IMR-90 (cell line): Measurements from ENCODE around the gene GABRG2. TPM values are rescaled to one million over a fixed set of nuclear protein-coding genes. Genes with fewer than 3 reads are reported as not detected.

ENCODE experiments used
- ATAC-seq: fragments of 200-7000 bp; cut with Tn5 transposase; 2 replicates; pipeline ENCODE4 v1.9.1; 2020; ENCODE audit warnings: low read depth, mild to moderate bottlenecking, moderate library complexity
- BruUV-seq: library from RNA; stranded (reverse); fragments of 400-500 nt; replicated peaks from 2 replicates; lab custom pipeline; 2021; lab: Mats Ljungman, UMichigan
- CTCF ChIA-PET: fragments of 300-600 bp; formaldehyde crosslinking; extraction: SDS; loops from one replicate; lab custom pipeline; 2021; ENCODE audit warnings: antibody characterized with exemption; lab: Yijun Ruan, JAX
- POLR2A ChIA-PET: fragments of 300-600 bp; sonication (Branson Sonifier 250); formaldehyde crosslinking; loops from one replicate; lab custom pipeline; 2022; ENCODE audit warnings: antibody characterized with exemption; ENCODE audit not compliant: unreplicated experiment; lab: Charles Lee
- DNase-seq: peaks from one replicate; pipeline ENCODE4 v3.0.0; 2013
- H2AFZ ChIP-seq: replicated peaks from 2 replicates; pipeline ENCODE3; 2013; ENCODE audit warnings: low read length, mild to moderate bottlenecking; ENCODE audit not compliant: poor library complexity
- H2AK5ac ChIP-seq: 2 replicates; pipeline ENCODE4 v1.6.1; 2013; ENCODE audit warnings: low read depth, low read length, inconsistent platforms
- H2AK9ac ChIP-seq: replicated peaks from 2 replicates; pipeline ENCODE3; 2013; ENCODE audit warnings: mild to moderate bottlenecking, low read depth, low read length, moderate library complexity; ENCODE audit not compliant: poor library complexity
- H2BK120ac ChIP-seq: 2 replicates; pipeline ENCODE4 v1.6.1; 2013; ENCODE audit warnings: low read depth, low read length, inconsistent platforms
- H2BK15ac ChIP-seq: 3 replicates; pipeline ENCODE4 v1.6.1; 2013; ENCODE audit warnings: low read depth, low read length, inconsistent platforms
- H2BK20ac ChIP-seq: 2 replicates; pipeline ENCODE4 v1.6.1; 2013; ENCODE audit warnings: low read depth, mild to moderate bottlenecking, inconsistent platforms, low read length, moderate library complexity
- H2BK5ac ChIP-seq: 2 replicates; pipeline ENCODE4 v1.6.1; 2013; ENCODE audit warnings: mild to moderate bottlenecking, low read depth, low read length, inconsistent platforms; ENCODE audit not compliant: poor library complexity, severe bottlenecking
- H3K14ac ChIP-seq: replicated peaks from 2 replicates; pipeline ENCODE4 v1.6.1; 2013; ENCODE audit warnings: low read depth, low read length, inconsistent platforms
- H3K18ac ChIP-seq: 2 replicates; pipeline ENCODE4 v1.6.1; 2013; ENCODE audit warnings: low read depth, low read length, control low read depth
- H3K23ac ChIP-seq: 2 replicates; pipeline ENCODE4 v1.6.1; 2013; ENCODE audit warnings: low read depth, low read length, inconsistent platforms
- H3K27ac ChIP-seq: 2 replicates; pipeline ENCODE4 v1.5.1; 2013; ENCODE audit warnings: mild to moderate bottlenecking, control low read depth, low read length; ENCODE audit not compliant: insufficient read depth
- H3K27me3 ChIP-seq: 2 replicates; pipeline ENCODE4 v1.6.1; 2013; ENCODE audit warnings: low read length; ENCODE audit not compliant: control insufficient read depth, insufficient read depth
- H3K36me3 ChIP-seq: 2 replicates; pipeline ENCODE4 v1.6.1; 2013; ENCODE audit warnings: low read length, mixed read lengths; ENCODE audit not compliant: control insufficient read depth, insufficient read depth
- H3K4ac ChIP-seq: 2 replicates; pipeline ENCODE4 v1.6.1; 2013; ENCODE audit warnings: low read depth, low read length, inconsistent platforms
- H3K4me1 ChIP-seq: 2 replicates; pipeline ENCODE4 v1.6.1; 2013; ENCODE audit warnings: low read length, mixed read lengths; ENCODE audit not compliant: control insufficient read depth, insufficient read depth
- H3K4me2 ChIP-seq: 2 replicates; pipeline ENCODE4 v1.6.1; 2013; ENCODE audit warnings: low read depth, mild to moderate bottlenecking, control low read depth, low read length, moderate library complexity
- H3K4me3 ChIP-seq: 2 replicates; pipeline ENCODE4 v1.5.1; 2013; ENCODE audit warnings: low read depth, mild to moderate bottlenecking, control low read depth, low read length, moderate library complexity; ENCODE audit not compliant: insufficient read depth
- H3K56ac ChIP-seq: 2 replicates; pipeline ENCODE4 v1.6.1; 2013; ENCODE audit warnings: low read length, inconsistent platforms; ENCODE audit not compliant: insufficient read depth; ENCODE audit errors: extremely low read depth
- H3K79me1 ChIP-seq, 2 experiments: 2 replicates each; pipeline ENCODE4 v1.6.1; 2013; ENCODE audit warnings: low read length in 2 of 2, inconsistent platforms in 1 of 2, low read depth in 1 of 2
- H3K9ac ChIP-seq: 2 replicates; pipeline ENCODE4 v1.6.1; 2013; ENCODE audit warnings: low read depth, low read length, control low read depth
- H3K9me1 ChIP-seq: 2 replicates; pipeline ENCODE4 v1.6.1; 2013; ENCODE audit warnings: low read length, inconsistent platforms; ENCODE audit not compliant: insufficient read depth
- H3K9me3 ChIP-seq: 2 replicates; pipeline ENCODE4 v1.6.1; 2013; ENCODE audit warnings: low read length; ENCODE audit not compliant: control insufficient read depth, insufficient read depth
- H4K20me1 ChIP-seq: 2 replicates; pipeline ENCODE4 v1.6.1; 2013; ENCODE audit warnings: low read length, inconsistent platforms; ENCODE audit not compliant: insufficient read depth
- H4K5ac ChIP-seq: 2 replicates; pipeline ENCODE4 v1.6.1; 2013; ENCODE audit warnings: mild to moderate bottlenecking, low read depth, low read length, control low read depth
- H4K8ac ChIP-seq, 2 experiments: 2 replicates each; pipeline ENCODE4 v1.6.1; 2013; ENCODE audit warnings: low read depth in 2 of 2, low read length in 2 of 2, control low read depth in 1 of 2, inconsistent platforms in 1 of 2
- H4K91ac ChIP-seq: 2 replicates; pipeline ENCODE4 v1.6.1; 2013; ENCODE audit warnings: low read depth, low read length, inconsistent platforms; ENCODE audit not compliant: insufficient read depth
- ELK1 ChIP-seq: fragments of 150-350 bp; IDR thresholded peaks from 2 replicates; pipeline ENCODE4 v1.6.1; 2016; ENCODE audit warnings: low read depth, mild to moderate bottlenecking, low read length, moderate library complexity, borderline replicate concordance
- RAD21 ChIP-seq: IDR thresholded peaks from 2 replicates; pipeline ENCODE4 v1.6.1; 2012; ENCODE audit warnings: low read length, improper control_type of control experiment
- WGBS, 2 experiments: methylation state at CpG; one replicate each; pipeline versions ENCODE4 v1.1.5 to v1.1.7; 2013; ENCODE audit warnings: missing lambda C conversion rate in 2 of 2; ENCODE audit not compliant: insufficient read length in 1 of 2; ENCODE audit errors: extremely low coverage in 2 of 2; 5-methylcytosine and 5-hydroxymethylcytosine counted together
- dilution Hi-C: fragments of 300-500 bp; cut with HindIII; formaldehyde crosslinking; loops from one replicate; pipeline ENCODE4 v1.14.3; 2018; ENCODE audit warnings: low sequenced_read_pairs; ENCODE audit not compliant: unreplicated experiment
- in situ Hi-C: fragments of 300-500 bp; cut with MboI; formaldehyde crosslinking; loops from 3 replicates; pipeline ENCODE4 v1.14.3; 2019; ENCODE audit warnings: low sequenced_read_pairs, inconsistent platforms, mixed read lengths
- intact Hi-C: fragments of 100-400 bp; cut with micrococcal nuclease; formaldehyde crosslinking; loops from 2 replicates; pipeline ENCODE4 v1.10.0; 2022
- polyA plus RNA-seq, 3 experiments: library from polyadenylated mRNA; depleted of rRNA; stranded (reverse); fragments of >200 nt; gene quantifications; 2 replicates each; pipeline ENCODE4 v1.2.3, GENCODE V29; 2012; ENCODE audit warnings: low replicate concordance in 1 of 3
- total RNA-seq: library from RNA; depleted of rRNA; stranded (reverse); fragments of >200 nt; gene quantifications from 2 replicates; pipeline ENCODE4 v1.2.3, GENCODE V29; 2012

Gene GABRG2
- total and polyA plus RNA-seq, 2 of the 4 experiments (the other 2 are of a cell fraction) = not detected

GRCh38 chr5:162047279-162047678, 20.3 kb upstream of the GABRG2 start:
- H2BK20ac ChIP-seq = no peak overlapping the region
- dilution Hi-C loops = no loop called here
- no peaks in the 10 kb centered on the region for H3K4me1 ChIP-seq
- H3K4me3 ChIP-seq = no peak overlapping the region
- no peak overlapping the region for H4K5ac ChIP-seq
- H3K23ac ChIP-seq = no peak overlapping the region
- no peak overlapping the region for H3K56ac ChIP-seq
- no peak overlapping the region for H2BK120ac ChIP-seq
- no peak overlapping the region for H3K27ac ChIP-seq
- no peaks in the 10 kb centered on the region for H3K9me1 ChIP-seq
- intact Hi-C loops = no loop called here
- H3K79me1 ChIP-seq = no peaks in the 10 kb centered on the region
- H2BK15ac ChIP-seq = no peak overlapping the region
- H2AK5ac ChIP-seq = no peak overlapping the region
- H4K91ac ChIP-seq = no peak overlapping the region
- H2AK9ac ChIP-seq = no peak overlapping the region
- TF ChIP-seq RAD21 (no peak), ELK1 (no peak)
- no TSS peak for BruUV-seq
- WGBS, 2 experiments = no CpG with 5 or more reads among the region's 1 CpG
- no peak overlapping the region for H3K4me2 ChIP-seq
- no peaks in the 10 kb centered on the region for H4K20me1 ChIP-seq
- H3K27me3 ChIP-seq = no peaks in the 10 kb centered on the region
- in situ Hi-C loops = no loop called here
- no peak for ATAC-seq
- H3K18ac ChIP-seq = no peak overlapping the region
- no peak overlapping the region for H3K4ac ChIP-seq
- no peak overlapping the region for H3K14ac ChIP-seq
- H4K8ac ChIP-seq = no peak overlapping the region
- no peak overlapping the region for H3K9ac ChIP-seq
- no peak overlapping the region for H2BK5ac ChIP-seq
- no peak overlapping the region for H2AFZ ChIP-seq
- peaks cover 3% of the 10 kb centered on the region; the same call in 1 of the 2 replicates for H3K9me3 ChIP-seq
- DNase-seq = no peak
- CTCF ChIA-PET = no interaction called here
- no peaks in the 10 kb centered on the region for H3K36me3 ChIP-seq
- POLR2A ChIA-PET = no interaction called here
